HEK293T (cell line): Measurements from ENCODE around the gene SUCLA2.

Experiments used
- BHLHE40 ChIP-seq: fragments of 450-650 bp; IDR thresholded peaks from 2 replicates; pipeline ENCODE4 v1.6.1; 2016; ENCODE audit warnings: mild to moderate bottlenecking, moderate library complexity, borderline replicate concordance
- ELF4 ChIP-seq: fragments of 450-650 bp; IDR thresholded peaks from 2 replicates; pipeline ENCODE4 v1.6.1; 2017; ENCODE audit warnings: antibody characterized with exemption
- FOXA1 ChIP-seq: fragments of 450-650 bp; IDR thresholded peaks from 2 replicates; pipeline ENCODE4 v1.6.1; 2016; ENCODE audit warnings: mild to moderate bottlenecking
- FOXK2 ChIP-seq: fragments of 450-650 bp; IDR thresholded peaks from 2 replicates; pipeline ENCODE4 v1.6.1; 2016; ENCODE audit warnings: mild to moderate bottlenecking
- FOXM1 ChIP-seq: fragments of 450-650 bp; IDR thresholded peaks from 2 replicates; pipeline ENCODE4 v1.6.1; 2017; ENCODE audit warnings: mild to moderate bottlenecking, borderline replicate concordance
- HDGF ChIP-seq: fragments of 450-650 bp; IDR thresholded peaks from 2 replicates; pipeline ENCODE4 v1.6.1; 2017; ENCODE audit warnings: antibody characterized with exemption, borderline replicate concordance
- L3MBTL2 ChIP-seq: fragments of 450-650 bp; conservative IDR thresholded peaks from 2 replicates; pipeline ENCODE4 v1.6.1; 2016; ENCODE audit warnings: mild to moderate bottlenecking
- LEF1 ChIP-seq: fragments of 450-650 bp; IDR thresholded peaks from 2 replicates; pipeline ENCODE4 v1.6.1; 2017; ENCODE audit warnings: mild to moderate bottlenecking, borderline replicate concordance
- NFRKB ChIP-seq: fragments of 450-650 bp; IDR thresholded peaks from 2 replicates; pipeline ENCODE4 v1.6.1; 2016; ENCODE audit warnings: mild to moderate bottlenecking, moderate library complexity
- SP1 ChIP-seq: fragments of 450-650 bp; IDR thresholded peaks from 2 replicates; pipeline ENCODE4 v1.6.1; 2017
- SUZ12 ChIP-seq: fragments of 450-650 bp; IDR thresholded peaks from 2 replicates; pipeline ENCODE4 v1.6.1; 2016; ENCODE audit warnings: mild to moderate bottlenecking
- TARDBP ChIP-seq: fragments of 450-650 bp; IDR thresholded peaks from 2 replicates; pipeline ENCODE4 v1.6.1; 2016

- TF ChIP-seq BHLHE40 (no peak), ELF4 (no peak), SUZ12 (no peak), LEF1 (no peak), L3MBTL2 (no peak), NFRKB (no peak), TARDBP (no peak), FOXK2 (no peak), FOXM1 (no peak), HDGF (no peak), FOXA1 (no peak), SP1 (no peak)
Measured at GRCh38 chr13:47908197-47908902, 92.7 kb downstream of the SUCLA2 start.
